ENCODE data around the gene HSF5.
A peak's percentile ranks its signal among the peaks of the same experiment; 100 is the strongest.
"Not testable (repeated sequence)": the region's sequence is repeated elsewhere in the genome, so short reads cannot be mapped to it uniquely, and the experiment has no call there.

HSF5 gene

DNA sequence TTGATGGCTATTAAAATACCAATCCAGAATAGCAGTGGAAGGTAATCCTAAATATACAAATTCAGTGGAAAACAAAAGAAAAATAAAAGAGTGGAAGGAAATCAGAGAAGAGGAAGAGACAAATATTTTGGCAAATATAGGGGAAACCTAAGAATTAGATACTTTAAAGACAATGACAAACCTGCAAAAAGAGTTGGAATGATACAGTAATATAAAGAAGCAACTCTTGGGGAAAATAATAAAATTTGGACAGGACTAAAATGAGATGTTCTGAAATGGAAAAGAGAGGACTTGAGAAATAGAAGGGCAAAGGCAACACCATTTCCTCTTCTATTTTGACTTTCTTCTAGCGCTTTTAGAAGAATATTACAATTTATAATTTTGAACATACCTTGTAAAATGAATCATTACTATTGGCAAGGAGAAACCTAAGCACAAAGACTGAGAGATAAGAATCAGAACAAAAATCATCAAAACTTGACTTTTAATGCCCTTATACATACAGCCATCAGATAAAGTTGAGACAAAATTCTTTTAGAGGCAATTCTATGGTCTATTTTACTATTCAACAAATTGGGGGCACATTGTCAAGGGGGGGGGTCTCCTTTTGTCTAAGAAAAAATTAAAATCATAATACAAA, 76.0 kb downstream of the HSF5 start:
- no peak for DNase-seq

DNA sequence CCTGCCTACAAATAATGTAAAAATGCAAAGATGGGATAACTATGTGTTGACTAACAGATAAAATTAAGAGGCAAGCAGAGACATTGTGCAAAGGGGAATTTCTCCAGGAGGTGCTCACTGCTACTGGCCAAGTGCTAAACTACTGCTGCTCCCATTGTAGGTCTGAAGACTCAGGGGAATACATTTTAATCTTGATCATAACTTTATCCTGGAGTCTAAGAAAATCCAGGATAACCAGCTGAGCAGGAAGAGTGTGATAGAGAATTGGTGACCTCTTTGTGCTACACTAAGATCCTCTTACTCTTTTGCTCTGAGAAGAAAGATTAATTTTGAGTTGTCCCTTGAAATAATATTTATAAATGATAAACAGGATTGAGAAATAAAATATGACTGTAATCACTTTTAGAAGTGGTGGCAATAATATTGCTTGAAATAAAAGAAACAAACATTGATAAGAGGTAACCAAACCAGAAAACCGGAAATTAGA, 76.8 kb downstream of the HSF5 start:
- no peak for DNase-seq

DNA sequence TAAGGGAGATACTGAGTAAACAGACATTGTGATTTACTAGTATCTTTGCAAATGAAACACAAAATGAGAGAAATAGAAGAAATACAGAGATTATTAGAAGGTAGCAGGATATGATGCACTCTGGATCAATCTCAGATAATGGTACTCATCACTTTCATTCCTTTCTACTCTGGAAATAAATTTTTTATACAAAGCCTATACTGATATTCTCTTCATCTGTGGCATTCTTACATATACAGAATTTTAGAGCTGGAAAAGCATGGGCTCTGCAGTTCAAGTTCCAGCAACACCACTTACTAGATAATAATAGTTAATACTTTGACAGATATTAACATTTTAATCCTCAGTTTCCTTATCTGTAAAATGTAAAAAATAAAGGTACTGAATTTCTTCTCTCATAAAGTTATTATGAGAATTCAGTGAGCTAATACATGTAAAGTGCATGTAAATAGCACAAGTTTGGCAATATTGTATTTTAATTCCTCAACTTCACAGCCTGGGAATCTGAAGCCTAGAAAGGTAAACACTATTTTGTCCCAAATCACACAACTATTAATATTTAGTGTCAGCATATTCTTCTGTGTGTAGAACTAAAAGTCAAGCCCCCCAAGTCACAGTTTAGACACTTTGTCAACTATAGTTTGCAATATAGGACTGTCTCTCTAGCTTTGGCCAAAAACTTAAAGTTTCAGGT, 77.3 kb downstream of the HSF5 start:
- DNase-seq = no peak

- DNase-seq = no peak
Measured at GRCh38 chr17:58409432-58409831, 78.8 kb downstream of the HSF5 start.

- DNase-seq = no peak
Measured at GRCh38 chr17:58403311-58403710, 84.9 kb downstream of the HSF5 start.

DNA sequence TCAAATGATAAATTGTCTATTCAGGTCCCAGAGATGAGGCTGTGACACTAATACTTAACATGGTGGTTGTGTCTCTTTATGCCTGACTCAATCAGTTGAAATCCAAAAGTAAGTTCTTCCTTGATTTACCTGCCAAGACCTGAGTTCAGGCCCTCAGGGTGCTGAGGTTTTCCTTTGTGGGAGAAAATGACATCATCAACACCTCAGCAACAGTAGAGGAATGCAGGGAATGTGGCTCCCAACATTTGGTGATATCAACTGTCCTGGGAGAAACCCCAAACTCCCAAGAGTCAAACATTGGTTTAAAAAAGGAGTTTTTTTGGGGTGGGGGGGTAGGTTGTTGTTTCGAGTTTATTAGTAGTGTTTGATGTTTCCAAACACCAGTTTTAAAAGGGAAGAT, 85.5 kb downstream of the HSF5 start:
- DNase-seq = no peak

DNA sequence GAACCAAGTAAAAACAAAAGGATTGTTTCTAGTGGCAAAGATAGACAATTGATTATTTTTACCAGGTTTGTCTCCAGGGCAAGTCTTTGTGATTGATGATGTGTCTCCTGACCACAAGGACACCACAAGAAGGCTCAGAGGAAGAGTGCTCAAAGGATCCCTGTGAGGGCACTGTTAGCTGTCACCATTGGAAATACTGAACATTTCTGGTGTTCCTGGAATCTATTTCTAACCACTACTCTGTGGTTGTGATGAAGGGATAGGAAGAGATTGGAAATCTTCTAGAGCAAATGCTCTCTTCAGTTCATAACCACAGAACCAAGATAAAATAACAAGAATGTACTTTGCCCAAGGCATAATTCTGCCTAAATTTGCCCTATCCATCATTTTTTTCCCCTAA, 86.2 kb downstream of the HSF5 start:
- no peak for DNase-seq

GRCh38 chr17:58401287-58401686, 86.9 kb downstream of the HSF5 start:
- DNase-seq = peak; percentile 58

DNA sequence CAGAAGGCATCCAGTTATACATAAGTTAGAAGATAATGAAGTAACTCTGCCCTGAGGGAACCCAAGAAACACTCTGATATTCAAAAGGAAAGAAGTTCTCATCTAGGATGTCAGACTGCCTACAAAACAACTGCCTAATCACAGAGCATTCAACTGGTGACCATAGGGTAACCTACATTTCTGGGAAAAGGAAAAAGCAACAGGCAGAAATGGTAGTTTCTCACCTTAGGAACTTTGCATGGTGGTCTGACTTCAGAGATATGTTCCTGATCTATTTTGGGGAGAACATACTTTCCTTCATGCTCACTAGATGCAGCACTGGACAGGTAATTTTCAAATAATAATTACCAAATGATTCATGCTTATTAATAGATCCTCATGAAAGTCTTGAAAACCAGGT, 87.4 kb downstream of the HSF5 start:
- DNase-seq = no peak

- DNase-seq = no peak
Measured at GRCh38 chr17:58399974-58400373, 88.2 kb downstream of the HSF5 start.

GRCh38 chr17:58398574-58399266, 89.5 kb downstream of the HSF5 start:
- DNase-seq = no peak

DNA sequence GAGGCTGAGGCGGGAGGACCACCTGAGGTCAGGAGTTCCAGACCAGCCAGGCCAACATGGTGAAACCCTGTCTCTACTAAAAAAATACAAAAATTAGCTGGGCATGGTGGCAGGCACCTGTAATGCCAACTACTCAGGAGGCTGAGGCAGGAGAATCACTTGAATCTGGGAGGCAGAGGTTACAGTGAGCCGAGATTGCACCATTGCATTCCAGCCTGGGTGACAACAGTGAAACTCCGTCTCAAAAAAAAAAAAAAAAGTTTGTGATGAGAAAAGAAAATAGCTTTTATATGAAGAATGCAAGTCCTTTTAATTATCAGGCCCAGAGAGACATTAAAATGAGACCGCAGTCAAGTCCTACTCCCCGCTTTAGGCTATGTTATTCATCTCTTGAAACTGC, 90.8 kb downstream of the HSF5 start:
- DNase-seq = not testable (repeated sequence)

DNA sequence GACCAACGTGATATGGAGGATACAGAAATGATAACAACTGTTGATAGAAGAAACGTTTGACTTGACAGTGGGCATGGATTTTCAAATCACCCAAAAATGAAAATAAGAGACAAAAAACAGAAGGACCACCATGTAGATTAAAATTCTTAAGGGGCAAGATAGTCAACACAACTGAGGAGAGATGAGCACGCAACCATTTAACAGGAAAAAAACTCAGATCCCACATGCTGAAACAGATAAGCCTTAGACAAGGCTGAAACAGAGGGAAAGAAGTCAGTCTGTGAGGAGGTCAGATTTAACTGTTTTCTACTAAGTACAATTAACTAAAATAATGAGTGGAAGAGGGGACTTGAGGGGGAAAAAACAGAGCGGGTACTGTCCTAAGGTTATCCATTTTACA, 92.0 kb downstream of the HSF5 start:
- no peak for DNase-seq

DNA sequence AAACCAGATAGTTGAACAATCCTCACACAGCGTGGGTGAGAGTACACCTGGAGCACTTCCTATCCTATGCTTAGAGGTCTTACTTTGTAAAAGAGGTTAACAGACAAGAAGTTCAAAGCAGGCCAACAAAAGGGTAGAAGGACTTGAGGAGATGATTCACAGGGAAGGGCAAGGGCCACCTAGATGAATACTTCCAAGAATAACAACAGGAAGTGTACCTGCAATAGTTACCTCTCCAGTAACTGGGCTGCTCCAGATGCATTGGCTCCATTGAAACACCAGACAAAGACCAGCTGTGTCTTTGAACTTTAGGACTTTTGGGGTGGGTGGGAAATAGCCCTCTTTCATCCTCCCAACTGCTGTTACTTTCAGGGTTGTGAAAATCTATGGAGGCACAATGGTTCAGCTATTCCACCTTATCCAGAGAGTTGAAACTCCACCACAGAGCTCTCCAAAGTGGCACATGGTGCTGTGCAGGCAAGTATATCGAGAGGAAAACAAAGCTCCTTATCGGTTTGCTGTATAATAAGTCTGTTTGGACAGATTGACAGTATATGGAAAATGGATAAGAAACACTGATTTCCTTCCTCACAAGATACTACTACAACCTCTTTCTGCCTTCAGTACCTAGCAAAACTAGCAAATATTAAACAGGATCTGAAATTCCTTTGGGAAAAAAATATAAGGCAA, 93.5 kb downstream of the HSF5 start:
- no peak for DNase-seq

- DNase-seq = peak; percentile 99
Measured at GRCh38 chr17:58391302-58391984, 96.8 kb downstream of the HSF5 start.

DNA sequence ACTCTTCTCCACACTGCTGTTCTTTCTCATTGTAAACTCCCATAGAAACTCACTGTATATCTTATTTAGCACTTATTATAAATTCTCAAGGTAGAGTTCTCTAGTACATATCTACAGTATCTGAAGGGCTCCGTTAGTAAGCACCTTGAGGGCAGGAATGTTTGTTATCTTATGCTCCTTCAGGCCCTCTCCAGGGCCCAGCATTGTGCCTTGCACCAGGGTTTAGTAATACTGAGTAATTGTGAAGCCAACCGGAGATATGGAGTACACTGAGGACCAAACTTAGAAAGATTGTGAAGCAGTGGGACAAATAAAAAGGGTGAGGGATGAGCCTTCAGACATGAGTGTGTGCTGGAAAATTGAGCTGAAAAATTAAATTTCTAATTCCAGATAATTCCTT, 97.3 kb downstream of the HSF5 start:
- DNase-seq = no peak

DNA sequence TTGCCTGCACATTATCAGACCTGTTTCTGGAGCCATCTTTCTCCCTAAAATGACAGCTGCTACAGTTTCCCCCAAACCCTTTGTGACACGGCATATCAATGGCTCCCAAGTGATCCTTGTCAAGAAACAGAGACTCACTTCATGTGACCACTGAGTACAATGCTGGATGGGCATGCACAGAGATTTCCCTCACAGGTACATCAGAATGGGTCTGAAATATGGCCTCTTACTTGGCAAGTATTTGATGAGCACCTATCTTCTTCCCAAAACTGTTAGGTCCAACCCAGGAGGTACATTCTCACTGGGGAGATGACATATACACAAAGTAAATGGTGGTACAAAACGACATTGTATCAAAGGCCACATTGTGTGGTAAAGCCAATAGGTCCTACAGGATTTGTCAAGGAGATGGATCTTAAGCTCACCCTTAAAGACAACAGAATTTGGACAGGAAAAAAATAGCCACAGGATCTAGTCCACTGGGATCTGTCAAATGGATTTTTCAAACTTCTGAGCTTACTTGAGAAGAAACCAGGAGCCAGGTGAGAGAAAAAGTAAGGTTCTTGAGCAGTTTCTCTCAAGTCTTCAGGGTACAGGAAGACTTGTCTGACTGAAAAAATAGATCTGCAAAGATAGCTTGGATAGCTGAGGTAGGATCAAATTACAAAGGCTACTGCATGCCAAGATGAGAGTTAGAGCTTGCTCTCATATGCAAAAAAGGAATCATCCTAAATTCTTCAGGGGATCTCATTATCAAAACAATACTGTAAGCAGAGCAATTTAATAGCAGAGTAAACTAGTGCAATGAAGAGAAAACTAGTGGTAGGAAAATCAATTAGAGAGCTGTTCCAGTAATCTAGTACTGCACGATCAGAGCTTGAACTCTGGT, 99.7 kb downstream of the HSF5 start:
- peak; percentile 14 for DNase-seq

DNA sequence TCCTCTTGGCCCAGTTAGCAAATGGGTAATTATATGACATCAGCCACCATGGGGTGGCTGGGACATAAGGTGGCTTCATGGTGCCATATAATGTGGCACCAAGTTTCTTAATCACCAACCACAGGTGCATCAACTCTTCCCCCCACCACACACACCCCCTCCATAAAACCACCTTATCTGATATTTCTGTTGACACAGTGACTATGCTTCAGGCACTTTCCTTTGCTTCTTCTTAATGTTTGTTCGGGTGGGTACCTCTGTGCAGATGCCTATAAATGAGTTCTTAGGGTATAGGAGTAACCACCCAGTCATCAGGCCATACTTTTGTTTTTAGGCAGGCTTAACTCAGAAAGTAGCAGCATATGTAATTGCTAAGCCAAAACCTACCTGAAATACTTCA, 100.4 kb downstream of the HSF5 start:
- no peak for DNase-seq

GRCh38 chr17:58386708-58387107, 101.5 kb downstream of the HSF5 start:
- DNase-seq = no peak

GRCh38 chr17:58385359-58385899, 102.8 kb downstream of the HSF5 start:
- no peak for DNase-seq

DNA sequence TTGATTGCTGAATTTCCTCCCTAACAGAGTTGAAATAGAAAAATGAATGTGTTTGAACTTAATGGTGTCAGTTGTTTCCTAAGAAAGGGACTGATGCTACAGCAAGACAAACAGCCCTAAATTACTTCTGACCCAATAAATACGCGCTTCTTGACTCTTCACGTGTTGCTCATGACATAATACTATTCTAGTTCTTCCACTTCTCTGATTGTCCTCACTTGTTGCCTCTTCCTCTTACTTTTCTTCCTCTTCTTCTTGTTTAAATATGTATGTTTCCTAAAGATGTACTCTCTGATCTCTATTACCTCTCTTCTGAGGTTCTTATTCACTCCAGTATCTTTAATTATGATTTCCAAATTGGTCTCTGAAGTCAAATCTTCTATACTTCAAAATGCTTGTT, 103.3 kb downstream of the HSF5 start:
- no peak for DNase-seq

All from NCI-H510A treated with DMSO at 0.1 percent for 48 hours (cell line).